ENCODE measurements around the gene OSBP2. TPM values are rescaled to one million over a fixed set of nuclear protein-coding genes. Genes with fewer than 3 reads are reported as not detected.

OSBP2 gene
- total and polyA plus RNA-seq, 2 of the 13 experiments (the other 11 are each of a cell fraction or from before 2014, with no cell fraction given): 5.0 to 7.7 TPM

DNA sequence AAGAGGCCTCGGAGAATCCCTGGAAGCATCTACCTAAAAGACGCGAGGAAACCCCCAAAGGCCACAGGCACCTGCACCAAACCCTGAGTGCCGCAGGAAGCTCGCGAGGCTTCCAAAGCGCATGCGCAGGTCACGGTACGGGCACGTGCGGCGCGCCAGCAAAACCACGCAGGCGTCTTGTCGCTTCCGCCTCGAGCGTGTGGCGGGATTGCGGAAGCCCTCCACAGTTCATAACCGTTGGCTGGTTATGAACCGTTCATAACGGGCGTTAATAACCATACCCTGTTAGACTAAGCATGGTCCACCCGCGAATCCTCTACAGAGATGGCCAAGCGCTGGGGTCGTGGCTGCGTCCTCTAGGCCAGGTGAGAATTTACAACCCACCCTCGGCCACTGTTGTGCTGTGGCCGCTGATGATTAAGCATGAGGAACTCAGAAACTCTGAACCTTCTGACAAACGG lies 227.5 kb downstream of the OSBP2 start (continued):
- no peak for TF ChIP-seq ZXDC (CRISPR knock-in tag; IDR thresholded peaks at IDR 0.05)
- no peak for TF ChIP-seq ZNF616 (CRISPR knock-in tag; IDR thresholded peaks at IDR 0.05; ENCODE audit: low read depth)
- TF ChIP-seq REPIN1 (CRISPR knock-in tag; IDR thresholded peaks at IDR 0.05; ENCODE audit: borderline replicate concordance, low read depth): no peak
- peak; percentile 38 for TF ChIP-seq POLR2G (IDR thresholded peaks at IDR 0.05; ENCODE audit: low read depth, low read length)
- TF ChIP-seq AGO1 (IDR thresholded peaks at IDR 0.05; ENCODE audit: low read depth, low read length, poor library complexity, severe bottlenecking): peak; percentile 32
- peak; percentile 92 for TF ChIP-seq AGO2 (optimal IDR thresholded peaks at IDR 0.05; ENCODE audit: low read depth, low read length)
- TF ChIP-seq BCL3 (CRISPR knock-in tag; IDR thresholded peaks at IDR 0.05): no peak
- TF ChIP-seq ZNF446 (CRISPR knock-in tag; IDR thresholded peaks at IDR 0.05): no peak
- no peak for TF ChIP-seq SP2 (CRISPR knock-in tag; IDR thresholded peaks at IDR 0.05)
